CD4-positive, alpha-beta T cell (primary cell): Measurements from ENCODE around the gene IQCE. TPM values are rescaled to one million over a fixed set of nuclear protein-coding genes. Genes with fewer than 3 reads are reported as not detected.

Experiments used
- ATAC-seq: fragments of 200-7000 bp; cut with Tn5 transposase; one replicate; pipeline ENCODE4 v1.10.0; 2022; ENCODE audit warnings: mild to moderate bottlenecking; ENCODE audit not compliant: poor library complexity
- CTCF ChIA-PET: fragments of 350-600 bp; sonication (Branson Sonifier 250); formaldehyde crosslinking; loops from one replicate; lab custom pipeline; 2021; ENCODE audit warnings: antibody characterized with exemption, inconsistent platforms; lab: Charles Lee
- POLR2A ChIA-PET: fragments of 350-600 bp; sonication (Branson Sonifier 250); formaldehyde crosslinking; loops from one replicate; lab custom pipeline; 2021; ENCODE audit warnings: antibody characterized with exemption, inconsistent platforms; lab: Charles Lee
- DNase-seq, 14 experiments: peaks; one replicate each; pipeline ENCODE4 v3.0.0-alpha.2; 2013 to 2020; ENCODE audit warnings: mixed read lengths in 2 of 14
- H3K27ac ChIP-seq, 2 donors: one replicate each; pipeline versions ENCODE4 v1.5.1 to v1.7.0; 2013; ENCODE audit warnings: low read length in 2 of 2, low read depth in 1 of 2, mild to moderate bottlenecking in 1 of 2
- H3K27me3 ChIP-seq, 2 experiments: 1 replicate in 1 of 2; 2 replicates in 1 of 2; pipeline versions ENCODE4 v1.6.1 to v1.7.0; 2013; ENCODE audit warnings: low read length in 2 of 2, control low read depth in 1 of 2, mild to moderate bottlenecking in 1 of 2, moderate library complexity in 1 of 2; ENCODE audit not compliant: insufficient read depth in 2 of 2, control insufficient read depth in 1 of 2
- H3K36me3 ChIP-seq: one replicate; pipeline ENCODE4 v1.6.1; 2013; ENCODE audit warnings: low read length, control low read depth; ENCODE audit not compliant: insufficient read depth
- H3K4me1 ChIP-seq: one replicate; pipeline ENCODE4 v1.6.1; 2013; ENCODE audit warnings: low read length, control low read depth; ENCODE audit not compliant: insufficient read depth
- H3K4me3 ChIP-seq: one replicate; pipeline ENCODE4 v1.5.1; 2013; ENCODE audit warnings: mild to moderate bottlenecking, low read length, moderate library complexity
- H3K9me3 ChIP-seq, 2 experiments: 1 replicate in 1 of 2; 2 replicates in 1 of 2; pipeline versions ENCODE4 v1.6.1 to v1.7.0; 2013; ENCODE audit warnings: low read length in 2 of 2, mild to moderate bottlenecking in 2 of 2, control low read depth in 1 of 2, moderate library complexity in 1 of 2; ENCODE audit not compliant: control insufficient read depth in 1 of 2, insufficient read depth in 1 of 2
- H3K27ac Mint-ChIP-seq: one replicate; pipeline ENCODE4 v1.8.0; 2020; ENCODE audit warnings: mixed read lengths
- H3K27me3 Mint-ChIP-seq: one replicate; pipeline ENCODE4 v1.8.0; 2021; ENCODE audit warnings: mixed read lengths
- H3K36me3 Mint-ChIP-seq: one replicate; pipeline ENCODE4 v1.8.0; 2021; ENCODE audit warnings: low read depth, mixed read lengths
- H3K4me1 Mint-ChIP-seq: one replicate; pipeline ENCODE4 v1.8.0; 2021; ENCODE audit warnings: low read depth, mixed read lengths
- H3K4me3 Mint-ChIP-seq: one replicate; pipeline ENCODE4 v1.8.0; 2020; ENCODE audit warnings: mild to moderate bottlenecking, mixed read lengths
- H3K9me3 Mint-ChIP-seq: one replicate; pipeline ENCODE4 v1.8.0; 2020; ENCODE audit warnings: mixed read lengths
- intact Hi-C, 2 experiments: fragments of 100-400 bp; cut with DNase I in 1 of 2; cut with micrococcal nuclease in 1 of 2; formaldehyde crosslinking; loops; one replicate each; pipeline versions ENCODE4 v1.15.1 to v1.9.0; 2023 to 2025; cut with DNase I, micrococcal nuclease
- total RNA-seq, 174 experiments: library from RNA in 2 of 174; stranded (reverse) in 2 of 174; gene quantifications; one replicate each; pipeline ENCODE4 v1.2.3 and lab custom pipeline; 2021 to 2026
- TF ChIP-seq, protein P1 (sequence below): fragments of 200-600 bp; IDR thresholded peaks from one replicate; pipeline ENCODE4 v1.8.0; 2022; ENCODE audit warnings: antibody characterized with exemption, mild to moderate bottlenecking

Gene IQCE
- total RNA-seq, 2 experiments from 2014 or later: 4.3 to 5.6 TPM

DNA sequence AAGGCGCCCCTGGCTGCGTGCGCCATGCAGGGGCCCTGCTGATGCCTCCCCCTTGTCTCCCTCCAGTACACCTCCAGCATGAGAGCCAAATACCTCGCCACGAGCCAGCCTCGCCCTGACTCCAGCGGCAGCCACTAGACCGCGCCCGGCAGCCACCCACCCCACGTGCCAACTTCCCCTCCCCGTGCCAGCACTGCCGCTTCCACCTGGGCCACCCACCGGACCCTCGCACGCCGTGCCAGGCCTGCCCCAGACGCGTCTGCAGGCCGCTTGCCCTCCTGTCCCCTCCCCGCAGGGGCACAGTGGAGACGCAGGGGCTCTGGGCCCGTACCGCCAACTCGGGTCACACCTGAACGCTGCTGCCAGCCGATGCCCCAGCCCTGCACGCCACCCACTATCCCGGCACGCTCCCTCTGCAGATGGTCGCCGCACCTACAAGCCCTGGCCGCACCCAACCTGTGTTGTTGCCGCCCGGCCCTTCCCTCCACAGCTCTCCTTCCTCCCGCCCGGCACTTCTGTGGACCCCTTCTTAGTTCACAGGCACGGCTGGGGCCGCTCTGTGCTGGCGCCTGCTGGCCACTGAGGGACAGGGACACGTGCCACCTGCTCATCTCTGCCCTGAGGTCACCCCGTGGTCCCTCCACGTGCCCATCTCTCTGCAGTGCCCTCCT lies 103.0 kb downstream of the IQCE start:
- intact Hi-C loops: no loop called here
- ATAC-seq (no peak), DNase-seq (peak in 1 of 14 experiments; percentile 24)
- peaks cover 6% of the 10 kb centered on the region for H3K36me3 Mint-ChIP-seq
- peaks cover 0 to 9% of the 10 kb centered on the region in 2 experiments for H3K9me3 ChIP-seq
- no peak overlapping the region for H3K4me3 Mint-ChIP-seq
- CTCF ChIA-PET: interaction anchor here (0.9 kb wide), 1 partner anchor 9 kb away, joined by 3 read pairs; no protein-coding TSS in a partner anchor
- no peak overlapping the region for H3K27ac Mint-ChIP-seq
- no peaks in the 10 kb centered on the region for H3K27me3 ChIP-seq
- H3K4me1 Mint-ChIP-seq: no peaks in the 10 kb centered on the region
- no peak overlapping the region for H3K27ac ChIP-seq
- POLR2A ChIA-PET: no interaction called here
- no peaks in the 10 kb centered on the region for H3K36me3 ChIP-seq
- H3K9me3 Mint-ChIP-seq: no peaks in the 10 kb centered on the region
- no peak overlapping the region for H3K4me3 ChIP-seq
- H3K27me3 Mint-ChIP-seq: no peaks in the 10 kb centered on the region
- H3K4me1 ChIP-seq: no peaks in the 10 kb centered on the region
- TF ChIP-seq, protein P1, sequence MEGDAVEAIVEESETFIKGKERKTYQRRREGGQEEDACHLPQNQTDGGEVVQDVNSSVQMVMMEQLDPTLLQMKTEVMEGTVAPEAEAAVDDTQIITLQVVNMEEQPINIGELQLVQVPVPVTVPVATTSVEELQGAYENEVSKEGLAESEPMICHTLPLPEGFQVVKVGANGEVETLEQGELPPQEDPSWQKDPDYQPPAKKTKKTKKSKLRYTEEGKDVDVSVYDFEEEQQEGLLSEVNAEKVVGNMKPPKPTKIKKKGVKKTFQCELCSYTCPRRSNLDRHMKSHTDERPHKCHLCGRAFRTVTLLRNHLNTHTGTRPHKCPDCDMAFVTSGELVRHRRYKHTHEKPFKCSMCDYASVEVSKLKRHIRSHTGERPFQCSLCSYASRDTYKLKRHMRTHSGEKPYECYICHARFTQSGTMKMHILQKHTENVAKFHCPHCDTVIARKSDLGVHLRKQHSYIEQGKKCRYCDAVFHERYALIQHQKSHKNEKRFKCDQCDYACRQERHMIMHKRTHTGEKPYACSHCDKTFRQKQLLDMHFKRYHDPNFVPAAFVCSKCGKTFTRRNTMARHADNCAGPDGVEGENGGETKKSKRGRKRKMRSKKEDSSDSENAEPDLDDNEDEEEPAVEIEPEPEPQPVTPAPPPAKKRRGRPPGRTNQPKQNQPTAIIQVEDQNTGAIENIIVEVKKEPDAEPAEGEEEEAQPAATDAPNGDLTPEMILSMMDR: no peak

DNA sequence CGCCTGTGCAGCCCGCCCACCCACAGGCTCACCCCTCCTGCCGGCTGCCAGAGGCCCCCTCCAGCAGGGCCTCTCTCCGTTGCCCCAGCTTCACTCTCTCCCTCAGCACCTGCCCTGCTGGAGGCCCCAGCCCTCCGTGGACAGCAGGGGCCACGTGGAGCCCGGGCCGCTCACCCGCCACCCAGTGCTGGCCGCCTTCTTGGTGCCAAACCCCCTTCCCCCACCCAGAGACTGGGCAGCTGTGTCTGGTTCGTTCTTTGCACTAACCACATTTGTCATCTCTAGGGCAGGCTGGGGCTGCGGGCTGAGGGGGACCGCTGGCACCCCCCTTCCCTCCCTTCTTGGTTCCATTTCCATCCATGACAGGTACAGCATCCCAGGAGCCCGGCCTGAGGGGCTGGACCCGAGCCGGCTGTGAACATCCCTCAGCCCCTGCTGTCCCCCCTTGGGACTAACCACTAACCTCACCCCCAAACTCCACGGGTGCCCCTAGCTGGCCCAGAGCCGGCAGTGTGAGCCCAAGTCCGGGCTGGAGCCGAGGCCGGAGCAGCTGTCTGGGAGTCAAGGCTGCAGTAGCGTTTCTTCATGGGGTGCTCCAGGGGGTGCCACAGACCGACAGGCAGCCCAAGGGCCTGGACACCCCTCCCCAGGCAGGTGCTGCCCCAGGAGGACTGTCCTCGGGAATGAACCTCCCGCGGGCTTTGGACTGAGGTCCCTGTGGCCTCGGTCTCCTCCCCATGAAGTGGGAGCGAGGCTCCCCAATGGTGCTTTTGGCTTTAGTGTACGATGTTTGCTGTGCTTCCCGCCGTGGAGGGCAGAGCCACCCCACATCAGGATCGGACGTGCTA lies 103.7 kb downstream of the IQCE start:
- DNase-seq (peak in 1 of 14 experiments; percentile 9), ATAC-seq (no peak)
- Mint-ChIP-seq H3K27ac (no peak overlapping the region), H3K36me3 (peaks cover under 1% of the 10 kb centered on the region), H3K4me3 (no peak overlapping the region), H3K27me3 (peaks cover 5% of the 10 kb centered on the region), H3K9me3 (no peaks in the 10 kb centered on the region), H3K4me1 (no peaks in the 10 kb centered on the region)
- intact Hi-C loops: no loop called here
- H3K36me3 ChIP-seq: no peaks in the 10 kb centered on the region
- no peaks in the 10 kb centered on the region for H3K4me1 ChIP-seq
- H3K27ac ChIP-seq: no peak overlapping the region
- ChIA-PET POLR2A (no interaction called here), CTCF (interaction anchor here (0.9 kb wide), 1 partner anchor 8 kb away, joined by 3 read pairs; no protein-coding TSS in a partner anchor)
- no peaks in the 10 kb centered on the region for H3K27me3 ChIP-seq
- peaks cover 0 to 16% of the 10 kb centered on the region in 2 experiments for H3K9me3 ChIP-seq
- TF ChIP-seq, protein P1: no peak
- H3K4me3 ChIP-seq: no peak overlapping the region

DNA sequence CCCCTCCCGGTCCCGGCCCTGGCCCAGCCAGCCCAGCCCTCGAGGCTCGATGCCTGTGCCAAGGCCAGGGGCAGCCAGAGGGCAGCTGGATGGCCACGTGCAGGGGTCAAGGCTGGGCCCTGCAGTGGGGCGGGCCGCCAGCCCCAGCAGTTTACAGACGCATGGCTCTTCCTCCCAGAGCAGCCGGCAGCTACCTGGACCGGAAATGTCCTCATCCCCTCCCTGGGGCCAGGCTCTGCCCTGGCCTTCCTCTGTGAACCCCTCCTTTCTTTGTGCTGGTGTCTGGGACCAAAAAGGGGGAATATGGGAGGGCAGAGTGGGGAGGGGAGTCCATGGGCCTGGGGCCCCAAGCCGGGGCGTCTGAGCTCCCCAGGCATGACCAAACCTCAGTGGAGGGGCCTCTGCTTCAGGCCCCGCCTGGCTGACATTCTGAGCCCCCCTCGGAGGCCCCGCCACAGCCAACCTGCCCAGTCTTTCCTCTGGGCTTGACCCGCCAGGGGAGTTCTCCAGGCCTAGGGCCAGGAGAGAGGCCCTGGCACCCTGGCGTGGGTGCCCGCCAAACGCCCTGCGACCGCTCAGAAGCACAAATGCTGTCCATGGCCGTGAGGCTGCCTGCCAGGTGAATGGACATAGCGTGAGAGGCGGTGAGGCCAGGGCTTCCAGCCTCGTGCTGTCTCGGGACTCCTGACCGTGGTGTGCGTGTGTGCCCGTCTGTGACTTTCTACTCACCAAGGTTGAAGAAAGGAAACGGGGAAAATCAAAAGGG lies 104.5 kb downstream of the IQCE start:
- H3K36me3 ChIP-seq: no peaks in the 10 kb centered on the region
- peaks cover 3 to 7% of the 10 kb centered on the region in 2 experiments for H3K27me3 ChIP-seq
- Mint-ChIP-seq H3K9me3 (no peaks in the 10 kb centered on the region), H3K27me3 (peaks cover 5% of the 10 kb centered on the region), H3K36me3 (no peaks in the 10 kb centered on the region), H3K4me3 (no peak overlapping the region), H3K27ac (no peak overlapping the region), H3K4me1 (no peaks in the 10 kb centered on the region)
- peak in 1 of 14 experiments; percentile 16 for DNase-seq
- intact Hi-C loops: no loop called here
- H3K9me3 ChIP-seq: peaks cover 0 to 16% of the 10 kb centered on the region in 2 experiments
- H3K4me3 ChIP-seq: no peak overlapping the region
- CTCF ChIA-PET: no interaction called here
- no peak overlapping the region for H3K27ac ChIP-seq
- H3K4me1 ChIP-seq: no peaks in the 10 kb centered on the region
- POLR2A ChIA-PET: no interaction called here
- TF ChIP-seq, protein P1: no peak
- no peak for ATAC-seq
